Mucosa of stomach (tissue), 1 donor: ENCODE measurements around the gene MEGF6.
"Not testable (repeated sequence)": the region's sequence is repeated elsewhere in the genome, so short reads cannot be mapped to it uniquely, and the experiment has no call there.

Source experiments
- H3K27me3 ChIP-seq: one replicate; pipeline ENCODE4 v1.7.0; 2013; ENCODE audit warnings: mild to moderate bottlenecking, low read length; ENCODE audit not compliant: control insufficient read depth, insufficient read depth
- H3K36me3 ChIP-seq: one replicate; pipeline ENCODE4 v1.7.0; 2013; ENCODE audit warnings: low read length; ENCODE audit not compliant: control insufficient read depth, insufficient read depth
- H3K4me1 ChIP-seq: one replicate; pipeline ENCODE4 v1.7.0; 2013; ENCODE audit warnings: mild to moderate bottlenecking, low read length; ENCODE audit not compliant: control insufficient read depth, insufficient read depth
- H3K4me3 ChIP-seq: one replicate; pipeline ENCODE4 v1.7.0; 2013; ENCODE audit warnings: low read length
- H3K9ac ChIP-seq: one replicate; pipeline ENCODE4 v1.7.0; 2013; ENCODE audit warnings: mild to moderate bottlenecking, low read length, moderate library complexity
- H3K9me3 ChIP-seq: one replicate; pipeline ENCODE4 v1.7.0; 2013; ENCODE audit warnings: mild to moderate bottlenecking, low read length, moderate library complexity; ENCODE audit not compliant: control insufficient read depth
- donor health status: Pancreatic carcinoma.

MEGF6 gene

GRCh38 chr1:3577300-3577699, 34.0 kb downstream of the MEGF6 start:
- Histone ChIP-seq H3K27me3 (no peaks in the 10 kb centered on the region), H3K9ac (no peak overlapping the region), H3K4me1 (no peaks in the 10 kb centered on the region), H3K4me3 (no peak overlapping the region), H3K36me3 (no peaks in the 10 kb centered on the region), H3K9me3 (no peaks in the 10 kb centered on the region)

- Histone ChIP-seq H3K9ac (no peak overlapping the region), H3K9me3 (no peaks in the 10 kb centered on the region), H3K36me3 (no peaks in the 10 kb centered on the region), H3K4me1 (no peaks in the 10 kb centered on the region), H3K4me3 (no peak overlapping the region), H3K27me3 (no peaks in the 10 kb centered on the region)
Measured at GRCh38 chr1:3575993-3576392, 35.3 kb downstream of the MEGF6 start.

GRCh38 chr1:3575515-3575914, 35.8 kb downstream of the MEGF6 start:
- not testable (repeated sequence) for H3K4me3 ChIP-seq, H3K27me3 ChIP-seq, H3K9me3 ChIP-seq, H3K4me1 ChIP-seq, H3K36me3 ChIP-seq, H3K9ac ChIP-seq

GRCh38 chr1:3573500-3573899, 37.8 kb downstream of the MEGF6 start:
- Histone ChIP-seq H3K4me1 (no peaks in the 10 kb centered on the region), H3K27me3 (no peaks in the 10 kb centered on the region), H3K36me3 (no peaks in the 10 kb centered on the region), H3K4me3 (no peak overlapping the region), H3K9me3 (no peaks in the 10 kb centered on the region), H3K9ac (no peak overlapping the region)

- not testable (repeated sequence) for H3K4me3 ChIP-seq, H3K9ac ChIP-seq, H3K36me3 ChIP-seq, H3K27me3 ChIP-seq, H3K9me3 ChIP-seq, H3K4me1 ChIP-seq
Measured at GRCh38 chr1:3572638-3573037, 38.7 kb downstream of the MEGF6 start.

- Histone ChIP-seq H3K9ac (no peak overlapping the region), H3K4me3 (no peak overlapping the region), H3K36me3 (no peaks in the 10 kb centered on the region), H3K9me3 (no peaks in the 10 kb centered on the region), H3K27me3 (no peaks in the 10 kb centered on the region), H3K4me1 (no peaks in the 10 kb centered on the region)
Measured at GRCh38 chr1:3571263-3571662, 40.0 kb downstream of the MEGF6 start.

- Histone ChIP-seq H3K36me3 (no peaks in the 10 kb centered on the region), H3K9ac (no peak overlapping the region), H3K9me3 (no peaks in the 10 kb centered on the region), H3K4me1 (no peaks in the 10 kb centered on the region), H3K4me3 (no peak overlapping the region), H3K27me3 (no peaks in the 10 kb centered on the region)
Measured at GRCh38 chr1:3570066-3570986, 41.0 kb downstream of the MEGF6 start.

GRCh38 chr1:3569436-3569835, 41.9 kb downstream of the MEGF6 start:
- Histone ChIP-seq H3K27me3 (no peaks in the 10 kb centered on the region), H3K36me3 (no peaks in the 10 kb centered on the region), H3K9me3 (no peaks in the 10 kb centered on the region), H3K4me3 (no peak overlapping the region), H3K4me1 (no peaks in the 10 kb centered on the region), H3K9ac (no peak overlapping the region)

- Histone ChIP-seq H3K27me3 (no peaks in the 10 kb centered on the region), H3K4me3 (no peak overlapping the region), H3K9ac (no peak overlapping the region), H3K4me1 (no peaks in the 10 kb centered on the region), H3K9me3 (no peaks in the 10 kb centered on the region), H3K36me3 (no peaks in the 10 kb centered on the region)
Measured at GRCh38 chr1:3568815-3569435, 42.4 kb downstream of the MEGF6 start.

- H3K36me3 ChIP-seq = no peaks in the 10 kb centered on the region
- H3K9me3 ChIP-seq = no peaks in the 10 kb centered on the region
- H3K4me1 ChIP-seq = no peaks in the 10 kb centered on the region
- no peak overlapping the region for H3K9ac ChIP-seq
- no peak overlapping the region for H3K4me3 ChIP-seq
- H3K27me3 ChIP-seq = no peaks in the 10 kb centered on the region
Measured at GRCh38 chr1:3566951-3567804, 44.1 kb downstream of the MEGF6 start.

- Histone ChIP-seq H3K9ac (no peak overlapping the region), H3K4me1 (no peaks in the 10 kb centered on the region), H3K27me3 (no peaks in the 10 kb centered on the region), H3K9me3 (no peaks in the 10 kb centered on the region), H3K4me3 (no peak overlapping the region), H3K36me3 (no peaks in the 10 kb centered on the region)
Measured at GRCh38 chr1:3566003-3566885, 45.1 kb downstream of the MEGF6 start.
